Endothelial cell of umbilical vein (primary cell): ENCODE data around the gene ABLIM1.

Source experiments
- CTCF ChIP-seq, 2 donors: IDR thresholded peaks; 1 replicate in 1 of 2; 2 replicates in 1 of 2; pipeline ENCODE4 v1.5.1; 2011; ENCODE audit warnings: low read length in 2 of 2, mild to moderate bottlenecking in 2 of 2, moderate library complexity in 2 of 2, control low read depth in 1 of 2, inconsistent platforms in 1 of 2, low read depth in 1 of 2; ENCODE audit not compliant: insufficient read depth in 1 of 2; ENCODE audit errors: extremely low read depth in 1 of 2
- EZH2 ChIP-seq: IDR thresholded peaks from 2 replicates; pipeline ENCODE4 v1.6.1; 2012; ENCODE audit warnings: borderline replicate concordance, low read depth, mild to moderate bottlenecking, moderate library complexity, low read length, inconsistent platforms; ENCODE audit not compliant: severe bottlenecking
- JUN ChIP-seq: IDR thresholded peaks from 2 replicates; pipeline ENCODE4 v1.6.1; 2011; ENCODE audit warnings: borderline replicate concordance, low read depth; ENCODE audit not compliant: insufficient read length, insufficient read depth
- MYC ChIP-seq: IDR thresholded peaks from one replicate; pipeline ENCODE4 v1.6.1; 2011; ENCODE audit warnings: mild to moderate bottlenecking, low read depth, low read length
- POLR2A ChIP-seq: IDR thresholded peaks from 2 replicates; pipeline ENCODE4 v1.6.1; 2012; ENCODE audit warnings: low read depth, mild to moderate bottlenecking, control low read depth, low read length
- POLR2AphosphoS5 ChIP-seq: IDR thresholded peaks from 2 replicates; pipeline ENCODE4 v1.6.1; 2012; ENCODE audit warnings: low read depth, mild to moderate bottlenecking, control low read depth, low read length, moderate library complexity; ENCODE audit not compliant: insufficient read depth

GRCh38 chr10:114635797-114636550, 22.1 kb downstream of the ABLIM1 start:
- TF ChIP-seq JUN (no peak), POLR2AphosphoS5 (no peak), CTCF (IDR thresholded peaks at IDR 0.05; ENCODE audit: extremely low read depth in 1 of 2, insufficient read depth in 1 of 2, low read depth in 1 of 2, low read length in 2 of 2) (no peak), POLR2A (no peak), EZH2 (no peak), MYC (no peak)
